CD4-positive, alpha-beta T cell (primary cell): Measurements from ENCODE around the gene PLIN3. TPM values are rescaled to one million over a fixed set of nuclear protein-coding genes. Genes with fewer than 3 reads are reported as not detected.

Experiments
- ATAC-seq: fragments of 200-7000 bp; cut with Tn5 transposase; one replicate; pipeline ENCODE4 v1.10.0; 2022; ENCODE audit warnings: mild to moderate bottlenecking; ENCODE audit not compliant: poor library complexity
- CTCF ChIA-PET: fragments of 350-600 bp; sonication (Branson Sonifier 250); formaldehyde crosslinking; loops from one replicate; lab custom pipeline; 2021; ENCODE audit warnings: antibody characterized with exemption, inconsistent platforms; lab: Charles Lee
- POLR2A ChIA-PET: fragments of 350-600 bp; sonication (Branson Sonifier 250); formaldehyde crosslinking; loops from one replicate; lab custom pipeline; 2021; ENCODE audit warnings: antibody characterized with exemption, inconsistent platforms; lab: Charles Lee
- DNase-seq, 14 experiments: peaks; one replicate each; pipeline ENCODE4 v3.0.0-alpha.2; 2013 to 2020; ENCODE audit warnings: mixed read lengths in 2 of 14
- H3K27ac ChIP-seq, 2 donors: one replicate each; pipeline versions ENCODE4 v1.5.1 to v1.7.0; 2013; ENCODE audit warnings: low read length in 2 of 2, low read depth in 1 of 2, mild to moderate bottlenecking in 1 of 2
- H3K27me3 ChIP-seq, 2 experiments: 1 replicate in 1 of 2; 2 replicates in 1 of 2; pipeline versions ENCODE4 v1.6.1 to v1.7.0; 2013; ENCODE audit warnings: low read length in 2 of 2, control low read depth in 1 of 2, mild to moderate bottlenecking in 1 of 2, moderate library complexity in 1 of 2; ENCODE audit not compliant: insufficient read depth in 2 of 2, control insufficient read depth in 1 of 2
- H3K36me3 ChIP-seq: one replicate; pipeline ENCODE4 v1.6.1; 2013; ENCODE audit warnings: low read length, control low read depth; ENCODE audit not compliant: insufficient read depth
- H3K4me1 ChIP-seq: one replicate; pipeline ENCODE4 v1.6.1; 2013; ENCODE audit warnings: low read length, control low read depth; ENCODE audit not compliant: insufficient read depth
- H3K4me3 ChIP-seq: one replicate; pipeline ENCODE4 v1.5.1; 2013; ENCODE audit warnings: mild to moderate bottlenecking, low read length, moderate library complexity
- H3K9me3 ChIP-seq, 2 experiments: 1 replicate in 1 of 2; 2 replicates in 1 of 2; pipeline versions ENCODE4 v1.6.1 to v1.7.0; 2013; ENCODE audit warnings: low read length in 2 of 2, mild to moderate bottlenecking in 2 of 2, control low read depth in 1 of 2, moderate library complexity in 1 of 2; ENCODE audit not compliant: control insufficient read depth in 1 of 2, insufficient read depth in 1 of 2
- H3K27ac Mint-ChIP-seq: one replicate; pipeline ENCODE4 v1.8.0; 2020; ENCODE audit warnings: mixed read lengths
- H3K27me3 Mint-ChIP-seq: one replicate; pipeline ENCODE4 v1.8.0; 2021; ENCODE audit warnings: mixed read lengths
- H3K36me3 Mint-ChIP-seq: one replicate; pipeline ENCODE4 v1.8.0; 2021; ENCODE audit warnings: low read depth, mixed read lengths
- H3K4me1 Mint-ChIP-seq: one replicate; pipeline ENCODE4 v1.8.0; 2021; ENCODE audit warnings: low read depth, mixed read lengths
- H3K4me3 Mint-ChIP-seq: one replicate; pipeline ENCODE4 v1.8.0; 2020; ENCODE audit warnings: mild to moderate bottlenecking, mixed read lengths
- H3K9me3 Mint-ChIP-seq: one replicate; pipeline ENCODE4 v1.8.0; 2020; ENCODE audit warnings: mixed read lengths
- CTCF ChIP-seq: fragments of 200-600 bp; IDR thresholded peaks from one replicate; pipeline ENCODE4 v1.8.0; 2022; ENCODE audit warnings: antibody characterized with exemption, mild to moderate bottlenecking
- intact Hi-C, 2 experiments: fragments of 100-400 bp; cut with DNase I in 1 of 2; cut with micrococcal nuclease in 1 of 2; formaldehyde crosslinking; loops; one replicate each; pipeline versions ENCODE4 v1.15.1 to v1.9.0; 2023 to 2025; cut with DNase I, micrococcal nuclease
- total RNA-seq, 174 experiments: library from RNA in 2 of 174; stranded (reverse) in 2 of 174; gene quantifications; one replicate each; pipeline ENCODE4 v1.2.3 and lab custom pipeline; 2021 to 2026

The PLIN3 gene
- total RNA-seq, 2 experiments from 2014 or later, result 18.2 to 19.1 TPM

- no peaks in the 10 kb centered on the region for H3K4me1 Mint-ChIP-seq
- ChIA-PET POLR2A (no interaction called here), CTCF (no interaction called here)
- H3K4me3 Mint-ChIP-seq, result no peak overlapping the region
- no peaks in the 10 kb centered on the region for H3K36me3 Mint-ChIP-seq
- intact Hi-C loops, result no loop called here
- H3K36me3 ChIP-seq, result no peaks in the 10 kb centered on the region
- TF ChIP-seq CTCF, result no peak
- H3K27me3 ChIP-seq, result no peaks in the 10 kb centered on the region
- H3K27ac Mint-ChIP-seq, result no peak overlapping the region
- H3K27me3 Mint-ChIP-seq, result peaks cover 7% of the 10 kb centered on the region
- H3K9me3 Mint-ChIP-seq, result no peaks in the 10 kb centered on the region
- ATAC-seq (no peak), DNase-seq (no peak)
- H3K4me1 ChIP-seq, result peaks cover 13% of the 10 kb centered on the region
- H3K27ac ChIP-seq, result no peak overlapping the region
- H3K4me3 ChIP-seq, result no peak overlapping the region
- H3K9me3 ChIP-seq, result peaks cover 0 to 5% of the 10 kb centered on the region in 2 experiments
These were observed 10.5 kb upstream of the PLIN3 start for GRCh38 chr19:4877753-4878490.

- Mint-ChIP-seq H3K27ac (no peak overlapping the region), H3K4me3 (no peak overlapping the region), H3K36me3 (no peaks in the 10 kb centered on the region), H3K9me3 (no peaks in the 10 kb centered on the region), H3K27me3 (peaks cover 11% of the 10 kb centered on the region), H3K4me1 (peaks cover 4% of the 10 kb centered on the region)
- Histone ChIP-seq H3K27ac (no peak overlapping the region), H3K36me3 (no peaks in the 10 kb centered on the region), H3K9me3 (peaks cover 0 to 5% of the 10 kb centered on the region in 2 experiments), H3K4me1 (peaks cover 18% of the 10 kb centered on the region), H3K27me3 (no peaks in the 10 kb centered on the region), H3K4me3 (no peak overlapping the region)
- ATAC-seq (no peak), DNase-seq (no peak)
- intact Hi-C loops, result no loop called here
- no peak for TF ChIP-seq CTCF
- ChIA-PET CTCF (interaction anchor here (2.6 to 4.7 kb wide), 3 partner anchors 40 to 158 kb away, joined by 11 to 60 read pairs (median 13); no protein-coding TSS in a partner anchor), POLR2A (no interaction called here)
These were observed 6.5 kb upstream of the PLIN3 start for GRCh38 chr19:4873930-4874329.

- no peaks in the 10 kb centered on the region for H3K9me3 ChIP-seq
- H3K4me1 ChIP-seq, result peaks cover 23% of the 10 kb centered on the region
- no peak for ATAC-seq
- Mint-ChIP-seq H3K4me1 (peaks cover 6% of the 10 kb centered on the region), H3K27ac (no peak overlapping the region), H3K27me3 (peaks cover 11% of the 10 kb centered on the region), H3K4me3 (no peak overlapping the region), H3K9me3 (no peaks in the 10 kb centered on the region), H3K36me3 (no peaks in the 10 kb centered on the region)
- no peaks in the 10 kb centered on the region for H3K36me3 ChIP-seq
- CTCF ChIA-PET, result interaction anchor here (1.3 to 4.7 kb wide), 4 partner anchors 12 to 160 kb away, joined by 3 to 60 read pairs (median 12); no protein-coding TSS in a partner anchor
- intact Hi-C loops, result loop anchor here (1.0 kb wide), 2 partner anchors 40 to 160 kb away; no protein-coding TSS in a partner anchor
- POLR2A ChIA-PET, result no interaction called here
- no peaks in the 10 kb centered on the region for H3K27me3 ChIP-seq
- no peak overlapping the region for H3K4me3 ChIP-seq
- no peak for TF ChIP-seq CTCF
- no peak overlapping the region for H3K27ac ChIP-seq
- no peak for DNase-seq
These were observed 4.2 kb upstream of the PLIN3 start for GRCh38 chr19:4871711-4872110.
